Pancreas (tissue), 10 donors: ENCODE results near the gene FBXL12. TPM values are rescaled to one million over a fixed set of nuclear protein-coding genes. Genes with fewer than 3 reads are reported as not detected.

Experiments
- ATAC-seq, 4 donors: fragments of 200-7000 bp; cut with Tn5 transposase; one replicate each; pipeline versions ENCODE4 v1.8.0 to v1.9.1; 2020; ENCODE audit warnings: mild to moderate bottlenecking in 4 of 4, moderate library complexity in 4 of 4
- DNase-seq, 6 donors: peaks; one replicate each; pipeline ENCODE4 v3.0.0-alpha.2; 2020
- FAIRE-seq: peaks from 2 replicates; lab custom pipeline; 2012; peaks lifted over from hg19 to GRCh38; lab: Jason Lieb, UNC
- H3K27ac ChIP-seq, 4 donors: fragments of 200-600 bp; sonication (generic); 1 replicate in 3 of 4; 2 replicates in 1 of 4; pipeline versions ENCODE4 v1.5.0 to v1.8.0; 2020
- H3K27me3 ChIP-seq, 4 donors: fragments of 200-600 bp; one replicate each; pipeline ENCODE4 v1.8.0; 2021
- H3K36me3 ChIP-seq, 3 donors: fragments of 200-600 bp; sonication (generic) in 1 of 3; one replicate each; pipeline versions ENCODE4 v1.5.0 to v1.8.0; 2020 to 2021
- H3K4me1 ChIP-seq, 3 donors: fragments of 200-600 bp; one replicate each; pipeline ENCODE4 v1.8.0; 2021
- H3K4me3 ChIP-seq, 4 donors: fragments of 200-600 bp; sonication (generic) in 2 of 4; one replicate each; pipeline versions ENCODE4 v1.5.0 to v1.8.0; 2020 to 2021
- H3K9me3 ChIP-seq, 4 donors: fragments of 200-600 bp; one replicate each; pipeline ENCODE4 v1.8.0; 2021
- CTCF ChIP-seq, 4 donors: fragments of 200-600 bp; sonication (generic) in 3 of 4; IDR thresholded peaks; one replicate each; pipeline versions ENCODE4 v1.5.0 to v1.8.0; 2021; ENCODE audit warnings: antibody characterized with exemption in 4 of 4
- WGBS, 2 donors: extraction: QIAGEN DNeasy Blood & Tissue Kit; methylation state at CpG; one replicate each; pipeline ENCODE4 v1.1.7; 2013; 5-methylcytosine and 5-hydroxymethylcytosine counted together
- intact Hi-C, 3 donors: fragments of 100-400 bp; cut with DNase I; formaldehyde crosslinking; loops; one replicate each; pipeline versions ENCODE4 v1.11.1 to v1.14.2; 2022
- polyA plus RNA-seq, 2 donors: library from polyadenylated mRNA; stranded (reverse); fragments of 200-250 nt; gene quantifications; one replicate each; pipeline ENCODE4 v1.2.3, GENCODE V29; 2013
- total RNA-seq, 6 donors: library from RNA; stranded (reverse); fragmentation: NEBNext Ultra II Directional in 4 of 6; extraction: Animal tissue kit (Norgen Biotek cat#: 25700) in 4 of 6; gene quantifications; one replicate each; pipeline versions ENCODE4 v1.2.1 to v1.2.4, GENCODE V29; 2021 to 2023
- donor health status: healthy with polysubstance abuse.
- donor health status: DM: no; HTN: no; CAD: no; lungs with moderate emphysema.
- donor health status: DM: no; HTN: no; CAD: no.
- donor health status: control.
- donor health status: control.
- donor health status: Bipolar disorder and iron deficiency.
- donor health status: DM: yes; HTN: yes; CAD: no.
- donor health status: DM: no; HTN: no; CAD: no.
- donor health status: DM: no; HTN: no; CAD: no.
- donor health status: DM: yes; HTN: yes; CAD: no.

Gene FBXL12
- total and polyA plus RNA-seq, 8 donors = 6.5 to 20.5 (median 7.5) TPM

- Histone ChIP-seq H3K9me3 (no peaks in the 10 kb centered on the region), H3K27ac (no peak overlapping the region), H3K27me3 (no peaks in the 10 kb centered on the region), H3K36me3 (no peaks in the 10 kb centered on the region), H3K4me3 (no peak overlapping the region), H3K4me1 (no peaks in the 10 kb centered on the region)
- DNase-seq (no peak), ATAC-seq (no peak), FAIRE-seq (no peak)
- 96 to 99% methylated on average over 9 of the region's 9 CpGs for WGBS, 2 donors
- intact Hi-C loops = no loop called here
- TF ChIP-seq CTCF (IDR thresholded peaks at IDR 0.05) = no peak
Observed at GRCh38 chr19:9856609-9857008, 37.7 kb upstream of the FBXL12 start.

- no peak for TF ChIP-seq CTCF (IDR thresholded peaks at IDR 0.05)
- intact Hi-C loops = no loop called here
- ATAC-seq (no peak), FAIRE-seq (no peak), DNase-seq (no peak)
- Histone ChIP-seq H3K9me3 (no peaks in the 10 kb centered on the region), H3K4me3 (no peak overlapping the region), H3K27ac (no peak overlapping the region), H3K4me1 (no peaks in the 10 kb centered on the region), H3K36me3 (no peaks in the 10 kb centered on the region), H3K27me3 (no peaks in the 10 kb centered on the region)
- 97 to 98% methylated on average over 38 of the region's 38 CpGs for WGBS, 2 donors
Observed at GRCh38 chr19:9854282-9854846, 35.5 kb upstream of the FBXL12 start.

- no peak for FAIRE-seq
- H3K27ac ChIP-seq = no peak overlapping the region
- 76 to 79% methylated on average over 19 of the region's 19 CpGs for WGBS, 2 donors
- H3K4me1 ChIP-seq = no peaks in the 10 kb centered on the region
- no peak overlapping the region for H3K4me3 ChIP-seq
- no peaks in the 10 kb centered on the region for H3K36me3 ChIP-seq
- no peaks in the 10 kb centered on the region for H3K27me3 ChIP-seq
- no peaks in the 10 kb centered on the region for H3K9me3 ChIP-seq
- TF ChIP-seq CTCF (IDR thresholded peaks at IDR 0.05) = no peak
- intact Hi-C loops = no loop called here
- peak in 2 of 4 donors; percentile 45 to 46 for ATAC-seq
- no peak for DNase-seq
Observed at GRCh38 chr19:9850235-9850959, 31.5 kb upstream of the FBXL12 start.

- no peak overlapping the region for H3K27ac ChIP-seq
- no peaks in the 10 kb centered on the region for H3K4me1 ChIP-seq
- H3K4me3 ChIP-seq = no peak overlapping the region
- intact Hi-C loops = no loop called here
- no peak for DNase-seq
- no peaks in the 10 kb centered on the region for H3K27me3 ChIP-seq
- TF ChIP-seq CTCF (IDR thresholded peaks at IDR 0.05) = no peak
- no peaks in the 10 kb centered on the region for H3K36me3 ChIP-seq
- no peak for FAIRE-seq
- H3K9me3 ChIP-seq = no peaks in the 10 kb centered on the region
- no peak for ATAC-seq
- WGBS, 2 donors = 81 to 82% methylated on average over 7 of the region's 7 CpGs
Observed at GRCh38 chr19:9849791-9850190, 30.9 kb upstream of the FBXL12 start.

- Histone ChIP-seq H3K27me3 (no peaks in the 10 kb centered on the region), H3K4me3 (no peak overlapping the region), H3K27ac (no peak overlapping the region), H3K9me3 (no peaks in the 10 kb centered on the region), H3K4me1 (no peaks in the 10 kb centered on the region), H3K36me3 (no peaks in the 10 kb centered on the region)
- WGBS, 2 donors = 82 to 90% methylated on average over 23 of the region's 23 CpGs
- intact Hi-C loops = no loop called here
- DNase-seq (no peak), FAIRE-seq (no peak), ATAC-seq (peak in 3 of 4 donors; percentile 25 to 57 (median 52))
- no peak for TF ChIP-seq CTCF (IDR thresholded peaks at IDR 0.05)
Observed at GRCh38 chr19:9848762-9849161, 29.9 kb upstream of the FBXL12 start.
